Activated CD4-positive, alpha-beta T cell treated with anti-CD3 and anti-CD28 coated beads, Interleukin-2, amount 50 U/mL, for 1 hour (primary cell): ENCODE data around the gene LRFN2.

Source experiments
- DNase-seq: peaks from one replicate; pipeline ENCODE4 v3.0.0-alpha.2; 2020

Gene LRFN2

DNA sequence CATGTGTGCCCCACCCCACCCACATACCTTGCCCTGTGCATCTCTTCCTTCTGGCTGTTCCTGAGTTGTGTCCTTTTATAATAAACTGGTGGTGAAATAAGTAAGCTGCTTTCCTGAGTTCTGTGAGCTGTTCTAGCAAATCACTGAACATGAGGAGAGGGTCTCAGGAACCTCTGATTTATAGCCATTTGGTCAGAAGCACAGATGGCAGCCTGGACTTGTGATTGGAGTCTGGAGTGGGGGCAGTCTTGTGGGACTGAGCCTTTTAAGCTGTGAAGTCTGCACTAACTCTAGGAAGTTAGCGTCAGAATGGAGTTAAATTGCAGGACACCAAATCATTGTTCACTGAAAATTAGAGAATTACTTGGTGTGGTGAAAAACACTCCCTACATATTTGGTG, 245.4 kb downstream of the LRFN2 start:
- DNase-seq, result no peak
